ENCODE measurements around the gene TMEM114. TPM values are rescaled to one million over a fixed set of nuclear protein-coding genes. Genes with fewer than 3 reads are reported as not detected.

Gene TMEM114
- total RNA-seq, 2 donors from 2014 or later, result not detected

GRCh38 chr16:8614435-8615029, 24.2 kb upstream of the TMEM114 start:
- no peak for ATAC-seq
- DNase-seq, result no peak
- intact Hi-C loops (cut with DNase I, micrococcal nuclease), result no loop called here

- ATAC-seq (no peak), DNase-seq (no peak)
- intact Hi-C loops (cut with DNase I, micrococcal nuclease), result no loop called here
Measured at GRCh38 chr16:8611886-8612600, 21.7 kb upstream of the TMEM114 start.

DNA sequence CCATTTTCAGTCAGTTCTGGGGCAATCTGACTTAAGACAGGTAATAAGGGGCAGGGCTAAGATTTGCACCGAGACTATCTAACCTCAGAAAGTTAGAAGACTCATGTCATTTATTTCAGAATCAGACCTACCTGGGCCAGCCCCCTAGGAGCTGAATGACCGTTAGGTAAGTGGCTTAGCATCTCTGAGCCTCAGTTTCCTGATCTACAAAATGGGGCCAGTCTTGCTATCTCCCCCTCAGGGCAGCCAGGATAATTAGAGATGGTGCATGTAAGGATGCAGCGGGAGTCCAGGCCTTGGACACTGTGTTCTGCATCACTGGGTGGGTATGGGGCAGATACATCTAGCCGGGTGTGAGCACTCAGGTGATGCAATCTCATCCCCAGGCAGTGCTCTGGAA, 20.8 kb upstream of the TMEM114 start:
- ATAC-seq, result no peak
- DNase-seq, result no peak
- intact Hi-C loops (cut with DNase I, micrococcal nuclease), result no loop called here

GRCh38 chr16:8607214-8607613, 16.9 kb upstream of the TMEM114 start:
- ATAC-seq, result no peak
- intact Hi-C loops (cut with DNase I, micrococcal nuclease), result no loop called here
- DNase-seq, result no peak

DNA sequence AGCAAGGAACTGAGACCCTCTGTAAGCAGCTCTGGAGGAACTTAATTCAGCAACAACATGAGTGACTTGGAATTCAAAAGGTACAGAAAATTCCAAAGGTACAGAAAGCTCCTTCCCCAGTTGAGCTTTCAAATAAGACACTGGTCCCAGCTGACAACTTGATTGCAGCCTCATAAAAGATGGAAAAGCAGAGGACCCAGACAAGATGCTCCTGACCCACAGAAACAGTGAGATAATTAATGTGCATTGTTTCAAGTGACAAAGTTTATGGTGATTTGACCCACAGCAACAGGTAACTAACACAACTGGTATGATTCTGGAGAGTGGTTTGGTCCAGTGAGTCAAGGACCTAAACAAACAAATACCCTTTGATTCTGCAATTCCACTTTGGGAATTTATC, 15.2 kb upstream of the TMEM114 start:
- DNase-seq (no peak), ATAC-seq (no peak)
- intact Hi-C loops (cut with DNase I, micrococcal nuclease), result no loop called here

DNA sequence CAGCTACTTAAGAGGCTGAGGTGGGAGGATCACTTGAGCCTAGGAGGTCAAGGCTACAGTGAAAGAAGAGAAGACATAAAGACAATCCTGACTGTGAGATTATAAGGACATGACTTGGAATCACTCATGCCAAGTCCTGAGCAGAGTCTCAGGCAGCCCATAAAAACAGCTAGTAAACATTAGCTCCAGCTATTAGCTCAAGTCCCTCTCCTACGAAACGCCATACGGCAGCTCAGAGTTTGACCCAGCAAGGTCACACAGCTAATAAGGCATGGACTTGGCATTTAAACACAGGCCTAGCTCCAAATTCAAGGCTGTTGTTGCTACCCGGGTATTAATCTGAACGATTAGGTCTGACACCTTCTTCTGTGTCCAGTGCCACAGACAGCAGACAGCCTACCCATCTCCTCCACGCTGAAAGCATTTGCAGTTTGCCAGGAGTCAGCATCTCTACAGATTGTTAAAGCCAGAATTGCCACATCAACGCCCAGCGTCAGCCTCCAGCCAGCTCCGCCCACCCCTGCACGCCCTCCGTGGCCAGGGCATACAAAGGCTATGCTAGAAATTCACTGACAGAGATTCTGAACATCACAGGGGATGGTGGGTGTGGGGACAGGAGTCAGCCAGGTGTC, 9.9 kb upstream of the TMEM114 start:
- intact Hi-C loops (cut with DNase I, micrococcal nuclease), result no loop called here
- DNase-seq, result no peak
- ATAC-seq, result no peak

DNA sequence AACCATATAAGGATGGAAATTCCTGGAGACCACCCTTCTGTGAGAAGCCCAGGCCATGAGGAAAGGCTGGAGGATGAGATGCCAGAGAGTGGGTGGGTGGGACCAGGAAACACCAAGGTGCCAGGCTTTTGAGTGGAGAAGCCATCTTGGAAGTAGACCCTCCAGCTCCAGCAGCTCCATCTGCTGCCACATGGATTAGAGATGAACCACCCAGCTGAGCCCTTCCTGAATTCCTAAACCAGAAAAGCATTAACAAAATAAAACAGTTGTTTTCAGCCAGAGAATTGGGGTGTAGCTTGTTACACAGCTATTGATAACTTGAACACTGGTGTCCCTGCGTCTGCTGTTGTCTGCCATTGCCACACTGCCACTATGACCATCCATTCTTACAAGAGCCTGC, 6.3 kb upstream of the TMEM114 start:
- intact Hi-C loops (cut with DNase I, micrococcal nuclease), result no loop called here
- ATAC-seq (no peak), DNase-seq (no peak)

DNA sequence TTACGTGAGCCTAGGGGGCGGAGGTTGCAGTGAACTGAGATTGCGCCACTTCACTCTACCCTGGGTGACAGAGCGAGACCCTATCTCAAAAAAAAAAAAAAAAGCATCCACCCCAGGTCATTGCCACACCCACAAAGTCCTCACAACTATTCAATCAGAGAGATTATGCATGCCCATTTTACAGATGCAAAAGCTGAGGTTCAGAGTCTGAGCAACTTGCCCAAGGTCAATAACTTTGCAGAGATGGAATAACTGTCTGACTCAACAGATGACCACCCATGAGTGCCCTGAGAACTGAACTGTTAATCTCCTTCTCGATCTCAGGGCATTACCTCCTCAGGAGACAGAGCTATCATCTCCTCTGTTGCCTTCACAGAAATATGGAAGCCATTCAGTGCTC, 5.5 kb upstream of the TMEM114 start:
- intact Hi-C loops (cut with DNase I, micrococcal nuclease), result no loop called here
- ATAC-seq (no peak), DNase-seq (no peak)

- ATAC-seq (no peak), DNase-seq (no peak)
- intact Hi-C loops (cut with DNase I, micrococcal nuclease), result no loop called here
Measured at GRCh38 chr16:8594149-8594666, 3.9 kb upstream of the TMEM114 start.

- intact Hi-C loops (cut with DNase I, micrococcal nuclease), result no loop called here
- DNase-seq (no peak), ATAC-seq (no peak)
Measured at GRCh38 chr16:8591451-8591850, 1.1 kb upstream of the TMEM114 start.

DNA sequence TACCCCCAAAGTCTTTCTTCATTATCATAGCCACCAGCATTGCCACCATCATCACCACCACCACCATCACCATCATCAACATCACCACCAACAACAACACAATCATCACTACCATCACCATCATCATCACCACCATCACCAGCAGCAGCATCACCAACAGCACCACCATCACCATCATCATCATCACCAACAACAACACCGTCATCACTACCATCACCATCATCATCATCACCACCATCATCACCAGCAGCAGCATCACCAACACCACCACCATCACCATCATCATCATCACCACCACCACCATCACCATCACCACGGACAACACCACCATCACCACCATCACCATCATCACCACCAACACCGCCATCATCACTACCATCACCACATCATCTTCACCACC, 500 bp upstream of the TMEM114 start:
- DNase-seq, result no peak
- ATAC-seq, result no peak
- intact Hi-C loops (cut with DNase I, micrococcal nuclease), result no loop called here

GRCh38 chr16:8589057-8589899, 1.0 kb downstream of the TMEM114 start:
- intact Hi-C loops (cut with DNase I, micrococcal nuclease), result no loop called here
- DNase-seq (no peak), ATAC-seq (peak; percentile 37)

- intact Hi-C loops (cut with DNase I, micrococcal nuclease), result no loop called here
- DNase-seq, result no peak
- ATAC-seq, result no peak
Measured at GRCh38 chr16:8588682-8589056, 1.6 kb downstream of the TMEM114 start.

- ATAC-seq, result peak; percentile 68
- intact Hi-C loops (cut with DNase I, micrococcal nuclease), result no loop called here
- DNase-seq, result no peak
Measured at GRCh38 chr16:8587065-8587464, 3.2 kb downstream of the TMEM114 start.

GRCh38 chr16:8585857-8586256, 4.5 kb downstream of the TMEM114 start:
- DNase-seq (no peak), ATAC-seq (peak; percentile 63)
- intact Hi-C loops (cut with DNase I, micrococcal nuclease), result no loop called here

DNA sequence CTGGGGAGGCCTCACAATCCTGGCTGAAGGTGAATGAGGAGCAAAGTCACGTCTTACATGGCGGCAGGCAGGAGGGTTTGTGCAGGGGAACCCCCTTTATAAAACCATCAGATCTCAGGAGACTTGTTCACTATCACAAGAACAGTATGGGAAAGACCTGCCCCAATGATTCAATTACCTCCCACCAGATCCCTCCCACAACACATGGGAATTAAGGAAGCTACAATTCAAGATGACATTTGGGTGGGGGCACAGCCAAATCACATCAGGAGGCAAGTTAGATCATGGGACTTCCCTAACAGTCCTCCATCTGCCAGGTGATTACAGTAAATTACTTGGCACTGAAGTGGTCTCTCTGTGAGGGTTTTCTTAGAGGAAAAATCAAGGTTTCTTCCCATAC, 5.3 kb downstream of the TMEM114 start:
- ATAC-seq, result no peak
- intact Hi-C loops (cut with DNase I, micrococcal nuclease), result no loop called here
- no peak for DNase-seq

- DNase-seq, result no peak
- intact Hi-C loops (cut with DNase I, micrococcal nuclease), result no loop called here
Measured at GRCh38 chr16:8583732-8584131, 6.6 kb downstream of the TMEM114 start.

DNA sequence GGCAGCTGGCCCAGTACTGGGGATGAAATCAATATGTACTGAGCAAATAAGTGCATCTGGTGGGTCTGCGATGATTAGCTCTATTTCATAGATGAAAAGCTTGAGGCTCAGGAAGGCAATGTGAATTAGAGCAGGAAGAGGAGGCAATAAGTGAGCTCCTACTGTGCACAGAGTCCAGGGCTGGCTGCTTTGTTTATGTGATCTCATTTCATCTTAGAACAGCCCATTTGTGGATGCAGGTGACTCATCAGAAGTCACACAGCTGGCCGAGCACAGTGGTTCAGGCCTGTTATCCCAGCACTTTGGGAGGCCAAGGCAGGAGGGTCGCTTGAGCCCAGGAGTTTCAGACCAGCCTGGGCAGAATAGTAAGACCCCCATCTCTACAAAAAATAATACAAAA, 7.1 kb downstream of the TMEM114 start:
- intact Hi-C loops (cut with DNase I, micrococcal nuclease), result no loop called here
- DNase-seq, result no peak
- ATAC-seq, result no peak

More at GRCh38 chr16:8583732-8584131, 6.6 kb downstream of the TMEM114 start:
- ATAC-seq, result no peak

DNA sequence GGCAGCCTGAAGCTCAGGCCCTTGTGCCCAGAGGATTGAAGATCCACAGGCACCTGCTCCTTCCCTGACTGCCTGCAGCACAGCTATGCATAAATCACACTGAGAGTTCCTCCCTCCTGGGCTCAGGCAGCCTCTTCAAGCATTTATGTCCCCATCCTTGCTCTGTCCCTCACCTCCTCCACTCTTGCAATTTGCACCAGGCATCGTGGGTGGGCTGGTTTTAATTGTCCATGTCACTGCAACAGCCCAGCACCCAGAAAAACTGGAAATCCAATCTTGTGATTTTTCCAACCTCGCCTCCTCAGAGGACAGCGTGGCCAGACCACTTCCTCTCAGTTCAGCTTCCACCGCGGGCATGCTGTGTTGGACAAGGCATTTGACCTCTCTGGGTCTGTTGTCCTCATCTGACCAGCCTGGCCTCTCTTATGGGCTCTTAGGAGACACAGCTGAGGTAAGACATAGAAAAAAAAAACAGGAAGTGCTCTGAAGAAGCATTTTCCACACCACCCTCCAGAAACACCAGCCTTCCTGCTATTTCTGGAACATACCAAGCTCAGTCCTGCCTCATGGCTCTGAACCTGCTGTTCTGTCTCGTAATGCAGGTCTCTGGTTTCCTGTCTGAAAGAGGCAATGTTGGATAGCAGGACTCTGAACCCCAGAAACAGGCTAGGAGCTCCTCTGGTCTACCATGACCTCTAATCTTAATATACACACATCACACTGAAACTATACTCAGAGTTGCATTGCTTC, 8.3 kb downstream of the TMEM114 start:
- intact Hi-C loops (cut with DNase I, micrococcal nuclease), result no loop called here
- no peak for ATAC-seq
- DNase-seq, result no peak

Data from left colon (tissue), 2 donors.